Astrocyte of the cerebellum (primary cell): ENCODE measurements around the gene LMBR1.

Experiments used
- DNase-seq: peaks from one replicate; pipeline ENCODE4 v3.0.0-alpha.2; 2011; ENCODE audit warnings: low read depth
- H3K4me3 ChIP-seq: 2 replicates; pipeline ENCODE4 v1.5.1; 2011; ENCODE audit warnings: mild to moderate bottlenecking, low read depth, low read length, moderate library complexity
- CTCF ChIP-seq: IDR thresholded peaks from 2 replicates; pipeline ENCODE4 v1.5.1; 2012; ENCODE audit warnings: low read length, low read depth, moderate library complexity, mild to moderate bottlenecking; ENCODE audit errors: missing control alignments
- in situ Hi-C: cut with HindIII; loops from 2 replicates; pipeline ENCODE4 v1.10.0; 2017; ENCODE audit warnings: low sequenced_read_pairs

The LMBR1 gene

GRCh38 chr7:156792611-156793010, 100.4 kb downstream of the LMBR1 start:
- DNase-seq: no peak
- H3K4me3 ChIP-seq: no peak overlapping the region
- in situ Hi-C loops: no loop called here
- TF ChIP-seq CTCF: no peak

GRCh38 chr7:156791241-156791640, 101.7 kb downstream of the LMBR1 start:
- in situ Hi-C loops: no loop called here
- no peak overlapping the region for H3K4me3 ChIP-seq
- no peak for DNase-seq
- no peak for TF ChIP-seq CTCF

- no peak for TF ChIP-seq CTCF
- in situ Hi-C loops: no loop called here
- H3K4me3 ChIP-seq: no peak overlapping the region
- no peak for DNase-seq
Observed at GRCh38 chr7:156790264-156790663, 102.7 kb downstream of the LMBR1 start.

- in situ Hi-C loops: no loop called here
- no peak for TF ChIP-seq CTCF
- no peak overlapping the region for H3K4me3 ChIP-seq
- DNase-seq: no peak
Observed at GRCh38 chr7:156785998-156786543, 106.9 kb downstream of the LMBR1 start.

GRCh38 chr7:156783864-156784263, 109.1 kb downstream of the LMBR1 start:
- H3K4me3 ChIP-seq: no peak overlapping the region
- TF ChIP-seq CTCF: no peak
- in situ Hi-C loops: no loop called here
- no peak for DNase-seq

- no peak overlapping the region for H3K4me3 ChIP-seq
- in situ Hi-C loops: no loop called here
- no peak for DNase-seq
- TF ChIP-seq CTCF: no peak
Observed at GRCh38 chr7:156781972-156782371, 111.0 kb downstream of the LMBR1 start.
